Sigmoid colon (tissue), 7 donors: ENCODE measurements around the gene HNRNPA3. TPM values are rescaled to one million over a fixed set of nuclear protein-coding genes. Genes with fewer than 3 reads are reported as not detected.

ENCODE experiments used
- DNase-seq: peaks from one replicate; pipeline ENCODE4 v3.0.0-alpha.2; 2019
- H3K27ac ChIP-seq, 4 donors: fragments of 200-600 bp; sonication (generic); one replicate each; pipeline ENCODE4 v1.5.1; 2016 to 2019; ENCODE audit warnings: mild to moderate bottlenecking in 1 of 4
- H3K27me3 ChIP-seq, 3 donors: fragments of 200-600 bp; sonication (generic); one replicate each; pipeline ENCODE4 v1.5.1; 2019; ENCODE audit warnings: mild to moderate bottlenecking in 1 of 3
- H3K36me3 ChIP-seq, 4 donors: fragments of 200-600 bp; sonication (generic); one replicate each; pipeline ENCODE4 v1.5.1; 2016 to 2019
- H3K4me1 ChIP-seq, 4 donors: fragments of 200-600 bp; sonication (generic); one replicate each; pipeline ENCODE4 v1.5.1; 2017 to 2019
- H3K4me3 ChIP-seq, 4 donors: fragments of 200-600 bp; sonication (generic); one replicate each; pipeline ENCODE4 v1.5.1; 2017 to 2019; ENCODE audit warnings: mild to moderate bottlenecking in 2 of 4, moderate library complexity in 1 of 4
- H3K9me3 ChIP-seq, 4 donors: fragments of 200-600 bp in 3 of 4; sonication (generic) in 3 of 4; one replicate each; pipeline versions ENCODE4 v1.5.1 to v1.6.1; 2013 to 2019
- CTCF ChIP-seq, 4 experiments: fragments of 450-650 bp in 3 of 4; fragments of 200-600 bp in 1 of 4; IDR thresholded peaks; one replicate each; pipeline ENCODE4 v1.5.1; 2016 to 2019; ENCODE audit warnings: antibody characterized with exemption in 4 of 4, mild to moderate bottlenecking in 3 of 4, moderate library complexity in 2 of 4
- EP300 ChIP-seq, 4 donors: sonication (generic); formaldehyde crosslinking; IDR thresholded peaks; one replicate each; pipeline ENCODE4 v1.6.1; 2017; ENCODE audit warnings: antibody characterized with exemption in 4 of 4
- POLR2A ChIP-seq, 2 donors: fragments of 450-650 bp; IDR thresholded peaks; one replicate each; pipeline ENCODE4 v1.6.1; 2016; ENCODE audit warnings: antibody characterized with exemption in 2 of 2, mild to moderate bottlenecking in 2 of 2, moderate library complexity in 2 of 2
- POLR2AphosphoS5 ChIP-seq, 4 donors: sonication (generic); formaldehyde crosslinking; IDR thresholded peaks; one replicate each; pipeline ENCODE4 v1.6.1; 2017; ENCODE audit warnings: antibody characterized with exemption in 4 of 4
- WGBS, 2 donors: extraction: QIAGEN DNeasy Blood & Tissue Kit; methylation state at CpG; one replicate each; pipeline ENCODE4 v1.1.7; 2013; 5-methylcytosine and 5-hydroxymethylcytosine counted together
- intact Hi-C: fragments of 100-400 bp; cut with DNase I; formaldehyde crosslinking; loops from one replicate; pipeline ENCODE4 v1.15.1; 2023
- polyA plus RNA-seq, 3 donors: library from polyadenylated mRNA; stranded (reverse); fragments of 200-250 nt; gene quantifications; one replicate each; pipeline ENCODE4 v1.2.3, GENCODE V29; 2013
- total RNA-seq, 4 donors: library from RNA; depleted of rRNA; stranded (reverse); fragments of >200 nt; gene quantifications; one replicate each; pipeline ENCODE4 v1.1.0, GENCODE V29; 2016
- donor health status: healthy with polysubstance abuse.
- donor health status: Bipolar disorder and iron deficiency.
- donor health status: healthy.

HNRNPA3 gene
- total and polyA plus RNA-seq, 7 donors = 69.2 to 261 (median 82.1) TPM

- Histone ChIP-seq H3K27ac (no peak overlapping the region), H3K36me3 (peaks cover 13 to 40% (median 18%) of the 10 kb centered on the region in 4 donors), H3K9me3 (no peaks in the 10 kb centered on the region), H3K4me3 (no peak overlapping the region), H3K27me3 (no peaks in the 10 kb centered on the region), H3K4me1 (peaks cover 0 to 74% (median 64%) of the 10 kb centered on the region in 4 donors)
- 90 to 98% methylated on average over 6 of the region's 6 CpGs for WGBS, 2 donors
- intact Hi-C loops = no loop called here
- DNase-seq = no peak
- no peak for TF ChIP-seq EP300 (IDR thresholded peaks at IDR 0.05)
Observed at GRCh38 chr2:177235855-177236437, 23.4 kb downstream of the HNRNPA3 start.

- H3K27me3 ChIP-seq = no peaks in the 10 kb centered on the region
- H3K4me3 ChIP-seq = no peak overlapping the region
- peaks cover 0 to 94% (median 81%) of the 10 kb centered on the region in 4 donors for H3K4me1 ChIP-seq
- H3K36me3 ChIP-seq = peaks cover 0 to 20% (median 2%) of the 10 kb centered on the region in 4 donors
- WGBS, 2 donors = 16 to 59% methylated on average over 2 of the region's 2 CpGs
- intact Hi-C loops = no loop called here
- H3K27ac ChIP-seq = peak overlapping the region in 2 of 4 donors; percentile 16 to 85
- DNase-seq = no peak
- no peaks in the 10 kb centered on the region for H3K9me3 ChIP-seq
- TF ChIP-seq CTCF (IDR thresholded peaks at IDR 0.05) (no peak), POLR2AphosphoS5 (IDR thresholded peaks at IDR 0.05) (no peak), EP300 (IDR thresholded peaks at IDR 0.05) (no peak), POLR2A (IDR thresholded peaks at IDR 0.05) (no peak)
Observed at GRCh38 chr2:177237932-177238331, 25.3 kb downstream of the HNRNPA3 start.

- peaks cover 0 to 95% (median 92%) of the 10 kb centered on the region in 4 donors for H3K4me1 ChIP-seq
Observed at GRCh38 chr2:177239053-177239452, 26.5 kb downstream of the HNRNPA3 start.

GRCh38 chr2:177239932-177240630, 27.5 kb downstream of the HNRNPA3 start:
- H3K4me3 ChIP-seq = no peak overlapping the region
- peak; percentile 67 for DNase-seq
- H3K9me3 ChIP-seq = no peaks in the 10 kb centered on the region
- H3K27me3 ChIP-seq = no peaks in the 10 kb centered on the region
- H3K36me3 ChIP-seq = no peaks in the 10 kb centered on the region
- 27 to 30% methylated on average over 5 of the region's 5 CpGs for WGBS, 2 donors
- peak overlapping the region; percentile 80 to 91 (median 86) for H3K27ac ChIP-seq
- H3K4me1 ChIP-seq = peaks cover 0 to 100% (median 95%) of the 10 kb centered on the region in 4 donors
- TF ChIP-seq POLR2AphosphoS5 (IDR thresholded peaks at IDR 0.05) = peak; percentile 24 to 74 (median 48)
- no peak for TF ChIP-seq EP300 (IDR thresholded peaks at IDR 0.05)
- TF ChIP-seq CTCF (IDR thresholded peaks at IDR 0.05) = no peak
- peak in 1 of 2 donors; percentile 10 for TF ChIP-seq POLR2A (IDR thresholded peaks at IDR 0.05)
- intact Hi-C loops = no loop called here

More at GRCh38 chr2:177239053-177239452, 26.5 kb downstream of the HNRNPA3 start:
- Histone ChIP-seq H3K27ac (peak overlapping the region; percentile 54 to 91 (median 86)), H3K4me3 (no peak overlapping the region), H3K27me3 (no peaks in the 10 kb centered on the region), H3K9me3 (no peaks in the 10 kb centered on the region), H3K36me3 (peaks cover 0 to 9% (median 0%) of the 10 kb centered on the region in 4 donors)
- TF ChIP-seq CTCF (IDR thresholded peaks at IDR 0.05) (no peak), POLR2AphosphoS5 (IDR thresholded peaks at IDR 0.05) (no peak), POLR2A (IDR thresholded peaks at IDR 0.05) (no peak), EP300 (IDR thresholded peaks at IDR 0.05) (no peak)
- DNase-seq = no peak
- 86 to 88% methylated on average over 6 of the region's 6 CpGs for WGBS, 2 donors
- intact Hi-C loops = no loop called here

GRCh38 chr2:177241711-177242120, 29.1 kb downstream of the HNRNPA3 start:
- DNase-seq = no peak
- H3K9me3 ChIP-seq = no peaks in the 10 kb centered on the region
- 69% methylated on average over 1 of the region's 1 CpG for WGBS, 2 donors
- H3K27ac ChIP-seq = peak overlapping the region; percentile 80 to 91 (median 86)
- peak overlapping the region; percentile 5 to 34 (median 14) for H3K4me3 ChIP-seq
- H3K4me1 ChIP-seq = peaks cover 0 to 100% (median 99%) of the 10 kb centered on the region in 4 donors
- no peaks in the 10 kb centered on the region for H3K27me3 ChIP-seq
- no peak for TF ChIP-seq POLR2AphosphoS5 (IDR thresholded peaks at IDR 0.05)
- TF ChIP-seq CTCF (IDR thresholded peaks at IDR 0.05) = no peak
- TF ChIP-seq POLR2A (IDR thresholded peaks at IDR 0.05) = no peak
- TF ChIP-seq EP300 (IDR thresholded peaks at IDR 0.05) = no peak
- intact Hi-C loops = no loop called here
- H3K36me3 ChIP-seq = no peaks in the 10 kb centered on the region
